Raji (cell line): ENCODE results near the gene PPTC7.

Experiments used
- POLR2A ChIP-seq: IDR thresholded peaks from 2 replicates; pipeline ENCODE4 v1.6.1; 2011; ENCODE audit warnings: low read depth, low read length, control low read depth; ENCODE audit not compliant: insufficient read depth

PPTC7 gene

GRCh38 chr12:110591451-110592051 lies 8.4 kb upstream of the PPTC7 start:
- no peak for TF ChIP-seq POLR2A

GRCh38 chr12:110590806-110591326 lies 7.7 kb upstream of the PPTC7 start:
- TF ChIP-seq POLR2A = no peak

- TF ChIP-seq POLR2A = no peak
These were observed 6.9 kb upstream of the PPTC7 start for GRCh38 chr12:110590059-110590458.

- no peak for TF ChIP-seq POLR2A
These were observed 2.2 kb upstream of the PPTC7 start for GRCh38 chr12:110585231-110585799.

GRCh38 chr12:110582276-110583136 lies 612 bp downstream of the PPTC7 start:
- TF ChIP-seq POLR2A = peak; percentile 44; the same call in 1 of the 2 replicates

GRCh38 chr12:110581931-110582275 lies 1.2 kb downstream of the PPTC7 start:
- no peak for TF ChIP-seq POLR2A

GRCh38 chr12:110579535-110580253 lies 3.4 kb downstream of the PPTC7 start:
- no peak for TF ChIP-seq POLR2A

GRCh38 chr12:110578694-110579534 lies 4.2 kb downstream of the PPTC7 start:
- no peak for TF ChIP-seq POLR2A

GRCh38 chr12:110577864-110578693 lies 5.0 kb downstream of the PPTC7 start:
- TF ChIP-seq POLR2A = no peak

GRCh38 chr12:110576504-110576903 lies 6.6 kb downstream of the PPTC7 start:
- no peak for TF ChIP-seq POLR2A

GRCh38 chr12:110575326-110575725 lies 7.8 kb downstream of the PPTC7 start:
- no peak for TF ChIP-seq POLR2A

GRCh38 chr12:110574044-110574443 lies 9.1 kb downstream of the PPTC7 start:
- TF ChIP-seq POLR2A = no peak

GRCh38 chr12:110568752-110569151 lies 14.4 kb downstream of the PPTC7 start:
- no peak for TF ChIP-seq POLR2A

GRCh38 chr12:110566993-110567392 lies 16.1 kb downstream of the PPTC7 start:
- no peak for TF ChIP-seq POLR2A
